Measurements from ENCODE around the gene ZNF784.

Gene ZNF784

GRCh38 chr19:55656988-55657747, 32.8 kb upstream of the ZNF784 start:
- Histone ChIP-seq H3K4me3 (ENCODE audit: low read length in 2 of 2) (peak overlapping the region; percentile 85 to 94), H3K9ac (ENCODE audit: low read depth in 1 of 2, low read length in 2 of 2) (peak overlapping the region; percentile 49 to 87), H3K27me3 (ENCODE audit: control insufficient read depth in 2 of 2, insufficient read depth in 2 of 2, low read length in 2 of 2) (no peaks in the 10 kb centered on the region)

DNA sequence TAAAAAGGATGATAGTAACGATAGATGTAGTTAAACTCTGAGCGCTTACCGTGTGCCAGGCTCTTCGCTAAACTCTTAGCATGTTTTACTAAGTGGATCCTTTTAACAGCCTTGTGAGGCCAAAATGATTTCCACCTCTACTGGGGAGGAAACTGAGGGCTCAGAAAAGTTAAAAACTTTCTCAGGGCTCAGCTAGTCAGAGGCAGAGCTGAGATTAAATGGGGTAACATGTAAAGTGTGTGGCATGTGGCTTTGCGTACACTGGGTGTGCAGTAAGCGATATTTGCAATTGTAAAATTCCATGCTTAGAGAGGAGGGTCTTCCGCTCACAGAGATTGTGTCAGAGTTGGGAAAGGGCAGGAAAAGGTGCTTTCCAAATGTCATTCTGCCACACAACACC, 32.2 kb upstream of the ZNF784 start:
- H3K4me1 ChIP-seq (ENCODE audit: control insufficient read depth in 2 of 2, insufficient read depth in 2 of 2, low read length in 2 of 2) = peaks cover 26 to 30% of the 10 kb centered on the region in 2 donors
- H3K27me3 ChIP-seq (ENCODE audit: control insufficient read depth in 2 of 2, insufficient read depth in 2 of 2, low read length in 2 of 2) = no peaks in the 10 kb centered on the region
- peak overlapping the region; percentile 87 to 96 for H3K9ac ChIP-seq (ENCODE audit: low read depth in 1 of 2, low read length in 2 of 2)
- peak overlapping the region; percentile 85 to 94 for H3K4me3 ChIP-seq (ENCODE audit: low read length in 2 of 2)
- H3K36me3 ChIP-seq (ENCODE audit: control insufficient read depth in 2 of 2, insufficient read depth in 2 of 2, low read length in 2 of 2) = peaks cover 21 to 27% of the 10 kb centered on the region in 2 donors
- no peaks in the 10 kb centered on the region for H3K9me3 ChIP-seq (ENCODE audit: control insufficient read depth in 2 of 2, low read length in 2 of 2)
- H3K27ac ChIP-seq (ENCODE audit: low read depth in 2 of 2, low read length in 2 of 2) = no peak overlapping the region

More at GRCh38 chr19:55656988-55657747, 32.8 kb upstream of the ZNF784 start:
- no peaks in the 10 kb centered on the region for H3K9me3 ChIP-seq (ENCODE audit: control insufficient read depth in 2 of 2, low read length in 2 of 2)
- H3K27ac ChIP-seq (ENCODE audit: low read depth in 2 of 2, low read length in 2 of 2) = no peak overlapping the region
- H3K36me3 ChIP-seq (ENCODE audit: control insufficient read depth in 2 of 2, insufficient read depth in 2 of 2, low read length in 2 of 2) = peaks cover 27 to 32% of the 10 kb centered on the region in 2 donors
- peaks cover 26 to 30% of the 10 kb centered on the region in 2 donors for H3K4me1 ChIP-seq (ENCODE audit: control insufficient read depth in 2 of 2, insufficient read depth in 2 of 2, low read length in 2 of 2)

GRCh38 chr19:55655648-55656040, 31.3 kb upstream of the ZNF784 start:
- peaks cover 13 to 17% of the 10 kb centered on the region in 2 donors for H3K36me3 ChIP-seq (ENCODE audit: control insufficient read depth in 2 of 2, insufficient read depth in 2 of 2, low read length in 2 of 2)
- no peaks in the 10 kb centered on the region for H3K9me3 ChIP-seq (ENCODE audit: control insufficient read depth in 2 of 2, low read length in 2 of 2)
- peak overlapping the region; percentile 87 to 96 for H3K9ac ChIP-seq (ENCODE audit: low read depth in 1 of 2, low read length in 2 of 2)
- H3K4me1 ChIP-seq (ENCODE audit: control insufficient read depth in 2 of 2, insufficient read depth in 2 of 2, low read length in 2 of 2) = peaks cover 26 to 30% of the 10 kb centered on the region in 2 donors
- H3K27me3 ChIP-seq (ENCODE audit: control insufficient read depth in 2 of 2, insufficient read depth in 2 of 2, low read length in 2 of 2) = no peaks in the 10 kb centered on the region
- peak overlapping the region; percentile 85 to 94 for H3K4me3 ChIP-seq (ENCODE audit: low read length in 2 of 2)
- peak overlapping the region; percentile 98 to 99 for H3K27ac ChIP-seq (ENCODE audit: low read depth in 2 of 2, low read length in 2 of 2)

DNA sequence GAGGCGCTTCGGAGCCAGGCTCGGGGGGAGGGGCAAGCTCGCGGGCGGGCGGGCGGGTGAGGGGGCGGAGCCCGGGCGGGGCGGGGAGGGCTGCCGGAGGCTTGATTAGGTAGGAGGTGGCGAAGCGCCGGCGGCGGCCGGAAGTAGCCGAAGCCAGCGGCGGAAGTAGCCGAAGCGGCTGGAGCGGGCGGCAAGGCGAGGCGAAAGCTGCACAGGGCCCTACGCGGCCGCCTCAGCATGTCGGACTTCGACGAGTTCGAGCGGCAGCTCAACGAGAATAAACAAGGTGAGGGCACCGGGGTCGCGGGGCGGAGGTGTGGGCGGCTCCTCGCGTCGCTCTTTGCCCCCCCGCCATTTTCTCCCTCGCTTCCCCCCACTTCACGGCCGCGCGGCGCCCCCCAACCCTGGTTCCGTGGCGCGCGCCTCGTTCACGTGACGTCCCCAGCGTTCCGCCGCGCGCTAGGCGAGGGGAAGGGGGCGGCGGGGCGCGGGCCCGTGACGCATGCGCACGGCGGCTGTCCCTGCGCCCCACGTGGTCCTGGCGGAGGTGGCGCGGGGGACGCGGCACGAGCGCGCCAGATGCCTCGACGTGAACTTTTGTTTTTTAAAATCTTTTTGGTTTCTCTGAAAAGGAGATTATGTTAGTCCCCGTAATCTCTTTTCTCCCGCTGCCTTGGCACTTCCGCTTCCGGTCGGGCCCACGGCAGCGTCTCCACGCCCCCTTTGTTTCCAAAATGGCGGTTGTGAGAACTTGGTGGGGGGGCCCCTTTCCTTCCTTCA, 30.7 kb upstream of the ZNF784 start, which contains the start of gene U2AF2:
Gene U2AF2 (plus strand): TSS at position 168 of the 780 bp plus-strand sequence. CDS start 70 bp downstream, at position 238.
- peak within 1 kb of the TSS; percentile 96 to 99 for H3K9ac ChIP-seq (ENCODE audit: low read depth in 1 of 2, low read length in 2 of 2)

GRCh38 chr19:55654323-55654867, 30.0 kb upstream of the ZNF784 start:
- Histone ChIP-seq H3K9ac (ENCODE audit: low read depth in 1 of 2, low read length in 2 of 2) (peak overlapping the region; percentile 92 to 99), H3K27ac (ENCODE audit: low read depth in 2 of 2, low read length in 2 of 2) (peak overlapping the region; percentile 96 to 97), H3K9me3 (ENCODE audit: control insufficient read depth in 2 of 2, low read length in 2 of 2) (no peaks in the 10 kb centered on the region), H3K36me3 (ENCODE audit: control insufficient read depth in 2 of 2, insufficient read depth in 2 of 2, low read length in 2 of 2) (peaks cover 5% of the 10 kb centered on the region in 2 donors), H3K4me1 (ENCODE audit: control insufficient read depth in 2 of 2, insufficient read depth in 2 of 2, low read length in 2 of 2) (peaks cover 26 to 30% of the 10 kb centered on the region in 2 donors), H3K4me3 (ENCODE audit: low read length in 2 of 2) (peak overlapping the region; percentile 83 to 92), H3K27me3 (ENCODE audit: control insufficient read depth in 2 of 2, insufficient read depth in 2 of 2, low read length in 2 of 2) (no peaks in the 10 kb centered on the region)

More for the DNA sequence above, 30.7 kb upstream of the ZNF784 start, which contains the start of gene U2AF2:
- Histone ChIP-seq H3K27ac (ENCODE audit: low read depth in 2 of 2, low read length in 2 of 2) (peak within 1 kb of the TSS; percentile 98 to 99), H3K4me3 (ENCODE audit: low read length in 2 of 2) (peak within 1 kb of the TSS; percentile 85 to 94), H3K36me3 (ENCODE audit: control insufficient read depth in 2 of 2, insufficient read depth in 2 of 2, low read length in 2 of 2) (peaks cover 10 to 12% of the 10 kb centered on the region in 2 donors), H3K4me1 (ENCODE audit: control insufficient read depth in 2 of 2, insufficient read depth in 2 of 2, low read length in 2 of 2) (peaks cover 26 to 30% of the 10 kb centered on the region in 2 donors), H3K9me3 (ENCODE audit: control insufficient read depth in 2 of 2, low read length in 2 of 2) (no peaks in the 10 kb centered on the region), H3K27me3 (ENCODE audit: control insufficient read depth in 2 of 2, insufficient read depth in 2 of 2, low read length in 2 of 2) (no peaks in the 10 kb centered on the region)

DNA sequence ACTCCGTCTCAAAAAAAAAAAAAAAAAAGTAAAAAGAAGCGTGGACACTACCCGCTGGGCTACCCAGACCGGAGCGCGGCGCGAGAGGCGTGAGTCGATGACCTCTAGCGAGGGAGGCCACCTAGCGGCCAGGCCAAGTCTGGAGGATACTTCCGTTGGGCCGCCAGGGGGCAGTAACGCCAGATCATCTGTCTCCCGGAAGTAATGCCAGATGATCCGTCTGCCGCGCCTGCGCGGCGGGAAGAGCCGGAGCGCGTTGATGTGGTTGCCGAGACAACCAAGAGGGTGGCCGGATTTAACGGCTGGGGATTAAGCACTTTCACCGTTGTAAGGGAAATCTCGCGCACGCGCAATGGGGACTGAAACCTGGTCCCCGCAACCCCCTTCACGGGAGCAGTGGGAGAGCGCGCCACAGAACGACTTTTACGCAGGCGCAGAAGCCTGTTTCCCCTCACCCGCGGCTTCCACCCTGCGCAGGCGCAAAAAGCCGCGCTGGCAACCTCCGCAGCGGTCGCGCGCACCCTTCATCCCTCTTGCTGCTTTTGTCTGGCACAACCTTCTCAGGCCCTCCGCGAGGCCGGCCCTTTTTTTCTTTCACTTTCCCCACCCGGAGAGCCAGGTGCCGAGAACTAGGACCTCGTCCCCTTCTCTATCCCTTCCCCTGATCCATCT, 29.4 kb upstream of the ZNF784 start:
- H3K27me3 ChIP-seq (ENCODE audit: control insufficient read depth in 2 of 2, insufficient read depth in 2 of 2, low read length in 2 of 2) = no peaks in the 10 kb centered on the region
- H3K36me3 ChIP-seq (ENCODE audit: control insufficient read depth in 2 of 2, insufficient read depth in 2 of 2, low read length in 2 of 2) = peaks cover 1 to 3% of the 10 kb centered on the region in 2 donors
- no peaks in the 10 kb centered on the region for H3K9me3 ChIP-seq (ENCODE audit: control insufficient read depth in 2 of 2, low read length in 2 of 2)
- H3K4me1 ChIP-seq (ENCODE audit: control insufficient read depth in 2 of 2, insufficient read depth in 2 of 2, low read length in 2 of 2) = peaks cover 27 to 30% of the 10 kb centered on the region in 2 donors
- peak overlapping the region; percentile 92 to 99 for H3K9ac ChIP-seq (ENCODE audit: low read depth in 1 of 2, low read length in 2 of 2)
- H3K27ac ChIP-seq (ENCODE audit: low read depth in 2 of 2, low read length in 2 of 2) = peak overlapping the region; percentile 96 to 97
- peak overlapping the region; percentile 83 to 92 for H3K4me3 ChIP-seq (ENCODE audit: low read length in 2 of 2)

- Histone ChIP-seq H3K27ac (ENCODE audit: low read depth in 2 of 2, low read length in 2 of 2) (no peak overlapping the region), H3K9me3 (ENCODE audit: control insufficient read depth in 2 of 2, low read length in 2 of 2) (no peaks in the 10 kb centered on the region), H3K4me1 (ENCODE audit: control insufficient read depth in 2 of 2, insufficient read depth in 2 of 2, low read length in 2 of 2) (peaks cover 24 to 34% of the 10 kb centered on the region in 2 donors), H3K4me3 (ENCODE audit: low read length in 2 of 2) (no peak overlapping the region), H3K36me3 (ENCODE audit: control insufficient read depth in 2 of 2, insufficient read depth in 2 of 2, low read length in 2 of 2) (no peaks in the 10 kb centered on the region), H3K27me3 (ENCODE audit: control insufficient read depth in 2 of 2, insufficient read depth in 2 of 2, low read length in 2 of 2) (no peaks in the 10 kb centered on the region), H3K9ac (ENCODE audit: low read depth in 1 of 2, low read length in 2 of 2) (no peak overlapping the region)
These were observed 28.2 kb upstream of the ZNF784 start for GRCh38 chr19:55652311-55653128.

DNA sequence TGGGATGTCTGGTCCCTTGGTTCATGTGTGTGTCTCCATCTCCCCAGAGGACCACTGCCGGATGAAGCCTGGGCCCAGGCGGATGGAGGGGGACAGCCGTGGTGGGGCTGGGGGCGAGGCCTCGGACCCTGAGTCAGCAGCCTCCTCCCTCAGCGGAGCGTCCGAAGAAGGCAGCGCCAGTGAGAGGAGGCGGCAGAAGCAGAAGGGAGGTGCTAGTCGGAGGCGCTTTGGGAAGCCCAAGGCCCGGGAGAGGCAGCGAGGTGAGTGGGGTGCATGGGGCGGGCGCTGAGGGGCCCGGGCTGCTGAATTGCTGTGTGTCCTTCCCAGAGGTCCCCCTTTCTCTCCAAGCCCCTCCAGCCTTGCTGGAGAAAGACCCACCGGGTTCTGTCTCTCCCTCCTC, 26.9 kb upstream of the ZNF784 start:
- no peak overlapping the region for H3K9ac ChIP-seq (ENCODE audit: low read depth in 1 of 2, low read length in 2 of 2)
- H3K9me3 ChIP-seq (ENCODE audit: control insufficient read depth in 2 of 2, low read length in 2 of 2) = no peaks in the 10 kb centered on the region
- no peaks in the 10 kb centered on the region for H3K27me3 ChIP-seq (ENCODE audit: control insufficient read depth in 2 of 2, insufficient read depth in 2 of 2, low read length in 2 of 2)
- no peak overlapping the region for H3K4me3 ChIP-seq (ENCODE audit: low read length in 2 of 2)
- H3K4me1 ChIP-seq (ENCODE audit: control insufficient read depth in 2 of 2, insufficient read depth in 2 of 2, low read length in 2 of 2) = peaks cover 14 to 27% of the 10 kb centered on the region in 2 donors
- no peaks in the 10 kb centered on the region for H3K36me3 ChIP-seq (ENCODE audit: control insufficient read depth in 2 of 2, insufficient read depth in 2 of 2, low read length in 2 of 2)
- no peak overlapping the region for H3K27ac ChIP-seq (ENCODE audit: low read depth in 2 of 2, low read length in 2 of 2)

DNA sequence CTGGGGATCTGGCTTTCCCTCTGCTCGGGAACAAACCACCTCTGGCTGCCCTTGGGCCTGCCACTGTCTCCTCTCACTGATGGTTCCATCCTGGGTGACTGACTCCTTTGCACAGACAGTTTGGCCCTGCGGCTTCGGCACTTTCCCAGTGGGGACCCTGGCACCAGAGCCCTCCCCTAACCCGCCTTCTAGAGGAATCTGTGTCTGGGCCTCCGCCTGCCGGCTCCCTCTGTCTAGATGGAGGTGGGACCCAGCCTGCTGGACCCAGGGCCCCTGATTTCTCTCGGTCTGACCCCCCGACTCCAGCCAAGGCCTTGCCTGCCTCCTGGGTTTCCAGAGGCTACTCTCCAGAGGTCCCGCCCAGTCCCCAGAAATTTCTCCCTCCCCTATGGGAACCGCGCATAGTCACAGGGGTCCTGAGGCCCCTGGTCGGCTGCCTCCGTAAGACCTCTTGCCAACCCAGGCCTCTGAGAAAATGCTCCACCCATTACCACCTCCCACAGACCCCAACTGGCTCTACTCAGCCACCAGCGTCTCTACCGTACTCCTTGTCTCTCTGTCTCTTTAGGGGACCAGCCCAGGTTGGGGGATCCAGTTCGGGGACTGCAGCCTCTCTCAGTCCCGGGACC, 26.4 kb upstream of the ZNF784 start:
- Histone ChIP-seq H3K9ac (ENCODE audit: low read depth in 1 of 2, low read length in 2 of 2) (no peak overlapping the region), H3K4me1 (ENCODE audit: control insufficient read depth in 2 of 2, insufficient read depth in 2 of 2, low read length in 2 of 2) (peaks cover 11 to 22% of the 10 kb centered on the region in 2 donors), H3K27me3 (ENCODE audit: control insufficient read depth in 2 of 2, insufficient read depth in 2 of 2, low read length in 2 of 2) (no peaks in the 10 kb centered on the region), H3K36me3 (ENCODE audit: control insufficient read depth in 2 of 2, insufficient read depth in 2 of 2, low read length in 2 of 2) (no peaks in the 10 kb centered on the region), H3K9me3 (ENCODE audit: control insufficient read depth in 2 of 2, low read length in 2 of 2) (no peaks in the 10 kb centered on the region), H3K27ac (ENCODE audit: low read depth in 2 of 2, low read length in 2 of 2) (no peak overlapping the region), H3K4me3 (ENCODE audit: low read length in 2 of 2) (no peak overlapping the region)
